Astrocyte of the spinal cord (primary cell): ENCODE data around the gene MS4A8.
"Not testable (repeated sequence)": the region's sequence is repeated elsewhere in the genome, so short reads cannot be mapped to it uniquely, and the experiment has no call there.

ENCODE experiments used
- DNase-seq: peaks from one replicate; pipeline ENCODE4 v3.0.0; 2011; ENCODE audit warnings: low read depth, low spot score
- H3K4me3 ChIP-seq: 2 replicates; pipeline ENCODE4 v1.5.1; 2011; ENCODE audit warnings: low read depth, mild to moderate bottlenecking, low read length, moderate library complexity
- CTCF ChIP-seq: IDR thresholded peaks from 2 replicates; pipeline ENCODE4 v1.5.1; 2012; ENCODE audit warnings: low read depth, mild to moderate bottlenecking, low read length, inconsistent platforms
- in situ Hi-C: cut with HindIII; loops from 2 replicates; pipeline ENCODE4 v1.10.0; 2017; ENCODE audit warnings: low sequenced_read_pairs

The MS4A8 gene

GRCh38 chr11:60706931-60707330 is 7.5 kb downstream of the MS4A8 start:
- TF ChIP-seq CTCF = no peak
- H3K4me3 ChIP-seq = no peak overlapping the region
- in situ Hi-C loops = no loop called here
- no peak for DNase-seq

DNA sequence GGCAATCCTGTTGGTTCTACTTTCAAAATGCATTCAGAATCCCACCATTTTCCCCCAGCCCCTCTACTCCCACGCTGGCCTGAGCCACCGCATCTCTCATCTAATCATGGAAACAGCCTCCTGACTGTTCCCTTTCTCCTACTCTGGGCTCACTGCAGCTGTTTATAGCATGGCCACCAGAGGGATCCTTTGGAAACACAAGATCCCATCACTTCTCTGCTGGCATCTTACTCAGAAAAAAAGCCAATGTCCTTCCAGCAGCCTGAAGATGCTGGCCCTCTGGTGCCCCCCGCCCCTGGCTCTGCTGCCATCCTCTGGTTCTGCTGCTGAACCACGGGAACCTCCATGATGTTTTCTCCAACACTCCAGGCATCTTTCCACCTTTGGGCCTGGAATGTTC is 11.1 kb downstream of the MS4A8 start:
- in situ Hi-C loops = no loop called here
- no peak for TF ChIP-seq CTCF
- no peak for DNase-seq
- no peak overlapping the region for H3K4me3 ChIP-seq

DNA sequence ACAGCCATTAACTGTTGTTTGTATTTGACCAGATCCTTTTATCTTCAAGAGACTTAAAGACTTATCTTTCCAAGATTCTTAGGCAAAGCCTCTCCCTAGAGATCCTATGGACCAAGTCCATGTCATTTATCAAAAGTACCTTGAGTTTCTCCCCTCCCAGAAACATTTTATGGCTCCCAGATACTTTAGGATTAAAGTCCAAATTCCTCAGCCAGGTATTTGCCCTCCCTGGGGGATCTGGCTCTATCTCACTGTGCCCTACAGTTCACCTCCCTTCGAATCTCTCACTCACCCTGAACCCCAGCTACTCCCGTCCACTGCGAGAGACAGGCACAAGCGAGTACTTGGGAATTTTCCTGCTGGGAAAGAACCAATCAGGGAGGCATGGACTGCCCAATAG is 11.9 kb downstream of the MS4A8 start:
- TF ChIP-seq CTCF = no peak
- no peak for DNase-seq
- in situ Hi-C loops = no loop called here
- H3K4me3 ChIP-seq = no peak overlapping the region

- DNase-seq, in situ Hi-C loops, H3K4me3 ChIP-seq: not testable (repeated sequence)
Observed at GRCh38 chr11:60713423-60713822, 14.0 kb downstream of the MS4A8 start.

GRCh38 chr11:60717956-60718355 is 18.5 kb downstream of the MS4A8 start:
- no peak for DNase-seq
- no peak for TF ChIP-seq CTCF
- in situ Hi-C loops = no loop called here
- H3K4me3 ChIP-seq = no peak overlapping the region

- TF ChIP-seq CTCF = no peak
- no peak overlapping the region for H3K4me3 ChIP-seq
- in situ Hi-C loops = no loop called here
- DNase-seq = no peak
Observed at GRCh38 chr11:60718524-60719316, 19.3 kb downstream of the MS4A8 start.

- in situ Hi-C loops = no loop called here
- no peak for TF ChIP-seq CTCF
- no peak overlapping the region for H3K4me3 ChIP-seq
- no peak for DNase-seq
Observed at GRCh38 chr11:60719391-60719790, 20.0 kb downstream of the MS4A8 start.
